HEK293 (cell line): ENCODE measurements around the gene KLHL14.

Experiments
- CTCF ChIA-PET: fragments of 350-600 bp; formaldehyde crosslinking; extraction: SDS; loops from one replicate; lab custom pipeline; 2021; ENCODE audit warnings: antibody characterized with exemption; lab: Yijun Ruan, JAX
- POLR2A ChIA-PET: fragments of 300-600 bp; formaldehyde crosslinking; extraction: SDS; loops from one replicate; lab custom pipeline; 2020; ENCODE audit warnings: antibody characterized with exemption, inconsistent platforms; lab: Yijun Ruan, JAX
- H3K27ac ChIP-seq: fragments of 200-500 bp; sonication (Bioruptor generic); 2 replicates; pipeline ENCODE4 v1.5.1; 2014; ENCODE audit warnings: low read depth, low read length, control low read depth, inconsistent platforms; ENCODE audit errors: extremely low read depth
- H3K36me3 ChIP-seq, 2 experiments: fragments of 200-500 bp in 1 of 2; sonication (Bioruptor generic) in 1 of 2; 1 replicate in 1 of 2; 2 replicates in 1 of 2; pipeline ENCODE4 v1.5.1; 2014 to 2017; ENCODE audit warnings: inconsistent platforms in 2 of 2, low read length in 2 of 2; ENCODE audit not compliant: control insufficient read depth in 2 of 2, insufficient read depth in 1 of 2
- H3K4me1 ChIP-seq: fragments of 200-500 bp; sonication (Bioruptor generic); 2 replicates; pipeline ENCODE4 v1.5.1; 2014; ENCODE audit warnings: mild to moderate bottlenecking, low read length, inconsistent platforms; ENCODE audit not compliant: control insufficient read depth, insufficient read depth
- H3K4me3 ChIP-seq: 2 replicates; pipeline ENCODE4 v1.5.1; 2011; ENCODE audit warnings: low read depth, mild to moderate bottlenecking, control low read depth, low read length, moderate library complexity
- H3K9me3 ChIP-seq: fragments of 200-500 bp; sonication (Bioruptor generic); 2 replicates; pipeline ENCODE4 v1.5.1; 2014; ENCODE audit warnings: low read depth, low read length, inconsistent platforms; ENCODE audit not compliant: control insufficient read depth, insufficient read depth
- GLIS2 ChIP-seq: fragments of 450-650 bp; formaldehyde crosslinking; IDR thresholded peaks from 2 replicates; pipeline ENCODE4 v1.5.1; 2016; ENCODE audit warnings: missing biosample characterization, missing genetic modification characterization
- MEIS1 ChIP-seq: sonication (generic); formaldehyde crosslinking; IDR thresholded peaks from 2 replicates; pipeline ENCODE4 v1.8.1; 2022; ENCODE audit warnings: missing genetic modification reagents, mild to moderate bottlenecking, borderline replicate concordance
- SALL2 ChIP-seq: fragments of 450-650 bp; formaldehyde crosslinking; IDR thresholded peaks from 2 replicates; pipeline ENCODE4 v1.5.0; 2017; ENCODE audit warnings: missing biosample characterization, mild to moderate bottlenecking, missing genetic modification characterization, borderline replicate concordance
- SCRT1 ChIP-seq: fragments of 450-650 bp; formaldehyde crosslinking; IDR thresholded peaks from 2 replicates; pipeline ENCODE4 v1.5.1; 2016; ENCODE audit warnings: missing biosample characterization, missing genetic modification characterization, borderline replicate concordance
- ZNF155 ChIP-seq: fragments of 450-650 bp; formaldehyde crosslinking; IDR thresholded peaks from 2 replicates; pipeline ENCODE4 v1.5.1; 2016; ENCODE audit warnings: missing biosample characterization, missing genetic modification characterization
- ZNF24 ChIP-seq: fragments of 450-650 bp; formaldehyde crosslinking; IDR thresholded peaks from 2 replicates; pipeline ENCODE4 v1.5.1; 2016; ENCODE audit warnings: missing biosample characterization, missing genetic modification characterization
- ZNF266 ChIP-seq: fragments of 450-650 bp; formaldehyde crosslinking; IDR thresholded peaks from 2 replicates; pipeline ENCODE4 v1.5.1; 2016; ENCODE audit warnings: missing biosample characterization, missing genetic modification characterization, low read depth
- ZNF37A ChIP-seq: fragments of 450-650 bp; IDR thresholded peaks from 2 replicates; pipeline ENCODE4 v1.5.1; 2018; ENCODE audit warnings: missing biosample characterization, missing genetic modification characterization
- ZNF426 ChIP-seq: fragments of 450-650 bp; formaldehyde crosslinking; IDR thresholded peaks from 2 replicates; pipeline ENCODE4 v1.5.1; 2017; ENCODE audit warnings: missing biosample characterization, missing genetic modification characterization, mild to moderate bottlenecking, inconsistent platforms, moderate library complexity
- ZNF621 ChIP-seq: fragments of 450-650 bp; formaldehyde crosslinking; IDR thresholded peaks from 2 replicates; pipeline ENCODE4 v1.5.1; 2017; ENCODE audit warnings: missing biosample characterization, missing genetic modification characterization
- ZNF624 ChIP-seq: fragments of 450-650 bp; formaldehyde crosslinking; IDR thresholded peaks from 2 replicates; pipeline ENCODE4 v1.5.1; 2017; ENCODE audit warnings: missing biosample characterization, missing genetic modification characterization
- ZNF629 ChIP-seq: fragments of 450-650 bp; formaldehyde crosslinking; IDR thresholded peaks from 2 replicates; pipeline ENCODE4 v1.5.1; 2017; ENCODE audit warnings: missing biosample characterization, missing genetic modification characterization
- ZNF664 ChIP-seq: fragments of 450-650 bp; formaldehyde crosslinking; IDR thresholded peaks from 2 replicates; pipeline ENCODE4 v1.5.1; 2016; ENCODE audit warnings: missing biosample characterization, missing genetic modification characterization
- ZNF747 ChIP-seq: fragments of 450-650 bp; formaldehyde crosslinking; IDR thresholded peaks from 2 replicates; pipeline ENCODE4 v1.5.1; 2016; ENCODE audit warnings: missing biosample characterization, missing genetic modification characterization
- ZNF830 ChIP-seq: fragments of 450-650 bp; IDR thresholded peaks from 2 replicates; pipeline ENCODE4 v1.5.0; 2018; ENCODE audit warnings: missing biosample characterization, missing genetic modification characterization, low read depth, mild to moderate bottlenecking, moderate library complexity
- TF ChIP-seq, protein P1 (sequence below): fragments of 450-650 bp; formaldehyde crosslinking; IDR thresholded peaks from 2 replicates; pipeline ENCODE4 v1.5.1; 2016; ENCODE audit warnings: missing biosample characterization, missing genetic modification characterization
- TF ChIP-seq, protein P2 (sequence below): fragments of 450-650 bp; formaldehyde crosslinking; IDR thresholded peaks from 2 replicates; pipeline ENCODE4 v1.5.1; 2017; ENCODE audit warnings: missing biosample characterization, missing genetic modification characterization
- TF ChIP-seq, protein P3 (sequence below): fragments of 450-650 bp; formaldehyde crosslinking; IDR thresholded peaks from 2 replicates; pipeline ENCODE4 v1.5.1; 2016; ENCODE audit warnings: missing biosample characterization, missing genetic modification characterization
- TF ChIP-seq, protein P4 (sequence below): fragments of 450-650 bp; formaldehyde crosslinking; IDR thresholded peaks from 2 replicates; pipeline ENCODE4 v1.5.1; 2016; ENCODE audit warnings: missing biosample characterization, missing genetic modification characterization, borderline replicate concordance
- TF ChIP-seq, protein P5 (sequence below): fragments of 450-650 bp; formaldehyde crosslinking; IDR thresholded peaks from 2 replicates; pipeline ENCODE4 v1.5.1; 2016; ENCODE audit warnings: missing biosample characterization, missing genetic modification characterization

The KLHL14 gene

DNA sequence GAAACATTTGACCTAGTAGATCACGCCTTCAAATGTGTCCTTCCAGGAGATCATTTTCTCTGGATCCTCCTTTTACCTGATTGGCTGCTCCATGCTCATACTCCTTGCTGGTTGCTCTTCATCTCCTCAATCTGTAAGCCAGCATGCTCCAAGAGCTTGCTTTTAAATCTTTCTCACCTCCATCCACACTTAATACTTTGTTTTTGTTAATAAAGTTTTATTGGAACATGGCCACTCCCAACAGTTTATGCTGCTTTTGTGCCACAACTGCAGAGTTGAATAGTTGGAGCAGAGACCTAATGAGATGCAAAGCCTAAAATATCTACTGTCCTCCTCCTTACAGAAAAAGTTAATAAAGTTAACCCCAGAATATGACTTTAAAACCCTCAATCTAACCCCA, 60.0 kb downstream of the KLHL14 start:
- Histone ChIP-seq H3K4me1 (no peaks in the 10 kb centered on the region), H3K9me3 (no peaks in the 10 kb centered on the region), H3K4me3 (no peak overlapping the region), H3K36me3 (no peaks in the 10 kb centered on the region), H3K27ac (no peak overlapping the region)
- no peak for TF ChIP-seq ZNF664 (tag by site-specific recombination)
- POLR2A ChIA-PET = no interaction called here
- CTCF ChIA-PET = interaction anchor here (1.2 to 2.8 kb wide), 3 partner anchors 12 to 489 kb away, joined by 4 to 21 read pairs (median 4); no protein-coding TSS in a partner anchor

DNA sequence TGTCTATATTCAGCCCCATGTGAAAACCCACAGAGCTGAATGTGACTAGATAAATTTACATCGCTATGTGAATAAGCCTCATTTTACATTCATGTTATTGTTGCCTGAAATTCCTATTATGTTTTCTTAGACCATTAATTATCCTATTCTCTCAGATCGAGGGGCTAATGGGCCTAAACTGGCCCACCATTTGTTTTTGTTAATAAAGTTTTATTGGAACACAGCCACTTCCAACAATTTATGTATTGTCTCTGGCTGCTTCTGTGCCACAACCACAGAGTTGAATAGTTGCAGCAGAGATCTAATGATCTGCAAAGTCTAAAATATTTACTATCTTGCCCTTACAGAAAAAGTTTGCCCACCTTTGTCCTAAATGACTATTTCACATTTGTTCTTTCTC, 61.0 kb downstream of the KLHL14 start:
- no peaks in the 10 kb centered on the region for H3K9me3 ChIP-seq
- no peaks in the 10 kb centered on the region for H3K4me1 ChIP-seq
- CTCF ChIA-PET = interaction anchor here (0.7 to 1.1 kb wide), 2 partner anchors 9 to 211 kb away, joined by 3 read pairs; no protein-coding TSS in a partner anchor
- POLR2A ChIA-PET = no interaction called here
- H3K36me3 ChIP-seq = no peaks in the 10 kb centered on the region
- TF ChIP-seq, protein P1, sequence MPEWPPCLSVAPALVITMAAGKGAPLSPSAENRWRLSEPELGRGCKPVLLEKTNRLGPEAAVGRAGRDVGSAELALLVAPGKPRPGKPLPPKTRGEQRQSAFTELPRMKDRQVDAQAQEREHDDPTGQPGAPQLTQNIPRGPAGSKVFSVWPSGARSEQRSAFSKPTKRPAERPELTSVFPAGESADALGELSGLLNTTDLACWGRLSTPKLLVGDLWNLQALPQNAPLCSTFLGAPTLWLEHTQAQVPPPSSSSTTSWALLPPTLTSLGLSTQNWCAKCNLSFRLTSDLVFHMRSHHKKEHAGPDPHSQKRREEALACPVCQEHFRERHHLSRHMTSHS (tag by site-specific recombination) = no peak
- no peak for TF ChIP-seq ZNF621
- TF ChIP-seq GLIS2 (tag by site-specific recombination) = no peak
- no peak for TF ChIP-seq MEIS1 (CRISPR knock-in tag)
- TF ChIP-seq ZNF747 (tag by site-specific recombination) = no peak
- TF ChIP-seq, protein P2, sequence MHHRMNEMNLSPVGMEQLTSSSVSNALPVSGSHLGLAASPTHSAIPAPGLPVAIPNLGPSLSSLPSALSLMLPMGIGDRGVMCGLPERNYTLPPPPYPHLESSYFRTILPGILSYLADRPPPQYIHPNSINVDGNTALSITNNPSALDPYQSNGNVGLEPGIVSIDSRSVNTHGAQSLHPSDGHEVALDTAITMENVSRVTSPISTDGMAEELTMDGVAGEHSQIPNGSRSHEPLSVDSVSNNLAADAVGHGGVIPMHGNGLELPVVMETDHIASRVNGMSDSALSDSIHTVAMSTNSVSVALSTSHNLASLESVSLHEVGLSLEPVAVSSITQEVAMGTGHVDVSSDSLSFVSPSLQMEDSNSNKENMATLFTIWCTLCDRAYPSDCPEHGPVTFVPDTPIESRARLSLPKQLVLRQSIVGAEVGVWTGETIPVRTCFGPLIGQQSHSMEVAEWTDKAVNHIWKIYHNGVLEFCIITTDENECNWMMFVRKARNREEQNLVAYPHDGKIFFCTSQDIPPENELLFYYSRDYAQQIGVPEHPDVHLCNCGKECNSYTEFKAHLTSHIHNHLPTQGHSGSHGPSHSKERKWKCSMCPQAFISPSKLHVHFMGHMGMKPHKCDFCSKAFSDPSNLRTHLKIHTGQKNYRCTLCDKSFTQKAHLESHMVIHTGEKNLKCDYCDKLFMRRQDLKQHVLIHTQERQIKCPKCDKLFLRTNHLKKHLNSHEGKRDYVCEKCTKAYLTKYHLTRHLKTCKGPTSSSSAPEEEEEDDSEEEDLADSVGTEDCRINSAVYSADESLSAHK (tag by site-specific recombination) = no peak
- no peak for TF ChIP-seq ZNF624
- TF ChIP-seq ZNF830 = no peak
- no peak for TF ChIP-seq SALL2 (tag by site-specific recombination)
- no peak for TF ChIP-seq ZNF24 (tag by site-specific recombination)
- no peak for TF ChIP-seq ZNF629 (tag by site-specific recombination)
- TF ChIP-seq, protein P3, sequence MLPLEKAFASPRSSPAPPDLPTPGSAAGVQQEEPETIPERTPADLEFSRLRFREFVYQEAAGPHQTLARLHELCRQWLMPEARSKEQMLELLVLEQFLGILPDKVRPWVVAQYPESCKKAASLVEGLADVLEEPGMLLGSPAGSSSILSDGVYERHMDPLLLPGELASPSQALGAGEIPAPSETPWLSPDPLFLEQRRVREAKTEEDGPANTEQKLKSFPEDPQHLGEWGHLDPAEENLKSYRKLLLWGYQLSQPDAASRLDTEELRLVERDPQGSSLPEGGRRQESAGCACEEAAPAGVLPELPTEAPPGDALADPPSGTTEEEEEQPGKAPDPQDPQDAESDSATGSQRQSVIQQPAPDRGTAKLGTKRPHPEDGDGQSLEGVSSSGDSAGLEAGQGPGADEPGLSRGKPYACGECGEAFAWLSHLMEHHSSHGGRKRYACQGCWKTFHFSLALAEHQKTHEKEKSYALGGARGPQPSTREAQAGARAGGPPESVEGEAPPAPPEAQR = no peak
- TF ChIP-seq ZNF37A = no peak
- no peak for TF ChIP-seq ZNF155
- no peak for TF ChIP-seq ZNF266 (tag by site-specific recombination)
- TF ChIP-seq, protein P4, sequence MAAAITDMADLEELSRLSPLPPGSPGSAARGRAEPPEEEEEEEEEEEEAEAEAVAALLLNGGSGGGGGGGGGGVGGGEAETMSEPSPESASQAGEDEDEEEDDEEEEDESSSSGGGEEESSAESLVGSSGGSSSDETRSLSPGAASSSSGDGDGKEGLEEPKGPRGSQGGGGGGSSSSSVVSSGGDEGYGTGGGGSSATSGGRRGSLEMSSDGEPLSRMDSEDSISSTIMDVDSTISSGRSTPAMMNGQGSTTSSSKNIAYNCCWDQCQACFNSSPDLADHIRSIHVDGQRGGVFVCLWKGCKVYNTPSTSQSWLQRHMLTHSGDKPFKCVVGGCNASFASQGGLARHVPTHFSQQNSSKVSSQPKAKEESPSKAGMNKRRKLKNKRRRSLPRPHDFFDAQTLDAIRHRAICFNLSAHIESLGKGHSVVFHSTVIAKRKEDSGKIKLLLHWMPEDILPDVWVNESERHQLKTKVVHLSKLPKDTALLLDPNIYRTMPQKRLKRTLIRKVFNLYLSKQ (tag by site-specific recombination) = no peak
- TF ChIP-seq, protein P5, sequence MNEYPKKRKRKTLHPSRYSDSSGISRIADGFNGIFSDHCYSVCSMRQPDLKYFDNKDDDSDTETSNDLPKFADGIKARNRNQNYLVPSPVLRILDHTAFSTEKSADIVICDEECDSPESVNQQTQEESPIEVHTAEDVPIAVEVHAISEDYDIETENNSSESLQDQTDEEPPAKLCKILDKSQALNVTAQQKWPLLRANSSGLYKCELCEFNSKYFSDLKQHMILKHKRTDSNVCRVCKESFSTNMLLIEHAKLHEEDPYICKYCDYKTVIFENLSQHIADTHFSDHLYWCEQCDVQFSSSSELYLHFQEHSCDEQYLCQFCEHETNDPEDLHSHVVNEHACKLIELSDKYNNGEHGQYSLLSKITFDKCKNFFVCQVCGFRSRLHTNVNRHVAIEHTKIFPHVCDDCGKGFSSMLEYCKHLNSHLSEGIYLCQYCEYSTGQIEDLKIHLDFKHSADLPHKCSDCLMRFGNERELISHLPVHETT = no peak
- no peak for TF ChIP-seq ZNF426 (tag by site-specific recombination)
- TF ChIP-seq SCRT1 = no peak
- no peak overlapping the region for H3K4me3 ChIP-seq
- H3K27ac ChIP-seq = no peak overlapping the region
